ENCODE measurements around the gene ADAD2.

ADAD2 gene

GRCh38 chr16:84229471-84229870 is 38.5 kb downstream of the ADAD2 start (continued):
- no peak for TF ChIP-seq ZFP30 (CRISPR knock-in tag; IDR thresholded peaks at IDR 0.05)
- TF ChIP-seq CSRNP3 (CRISPR knock-in tag; IDR thresholded peaks at IDR 0.05) = no peak
- TF ChIP-seq ZC3H10 (CRISPR knock-in tag; IDR thresholded peaks at IDR 0.05) = no peak
- no peak for TF ChIP-seq SNAI2 (CRISPR knock-in tag; IDR thresholded peaks at IDR 0.05)

GRCh38 chr16:84232060-84232459 is 41.1 kb downstream of the ADAD2 start:
- no peak for ATAC-seq
- TF ChIP-seq ZC3H10 (CRISPR knock-in tag; IDR thresholded peaks at IDR 0.05) (no peak), POU6F1 (CRISPR knock-in tag; IDR thresholded peaks at IDR 0.05; ENCODE audit: borderline replicate concordance, low read depth) (no peak), ZFP30 (CRISPR knock-in tag; IDR thresholded peaks at IDR 0.05) (no peak), ISL1 (CRISPR knock-in tag; IDR thresholded peaks at IDR 0.05) (no peak), ESRRG (CRISPR knock-in tag; IDR thresholded peaks at IDR 0.05) (no peak), PPARA (CRISPR knock-in tag; IDR thresholded peaks at IDR 0.05; ENCODE audit: borderline replicate concordance) (no peak), TCF4 (CRISPR knock-in tag; IDR thresholded peaks at IDR 0.05; ENCODE audit: borderline replicate concordance) (no peak), CSDC2 (CRISPR knock-in tag; IDR thresholded peaks at IDR 0.05) (no peak), ZFP3 (CRISPR knock-in tag; IDR thresholded peaks at IDR 0.05) (no peak), GLIS3 (CRISPR knock-in tag; IDR thresholded peaks at IDR 0.05) (no peak), TOX (CRISPR knock-in tag; IDR thresholded peaks at IDR 0.05; ENCODE audit: borderline replicate concordance) (no peak), OSR1 (CRISPR knock-in tag; IDR thresholded peaks at IDR 0.05) (no peak), PATZ1 (CRISPR knock-in tag; IDR thresholded peaks at IDR 0.05; ENCODE audit: borderline replicate concordance) (no peak), CSRNP3 (CRISPR knock-in tag; IDR thresholded peaks at IDR 0.05) (no peak), RARB (CRISPR knock-in tag; IDR thresholded peaks at IDR 0.05) (no peak), ZNF8 (CRISPR knock-in tag; IDR thresholded peaks at IDR 0.05) (no peak), BACH2 (CRISPR knock-in tag; IDR thresholded peaks at IDR 0.05; ENCODE audit: borderline replicate concordance) (no peak), ARNTL (CRISPR knock-in tag; IDR thresholded peaks at IDR 0.05; ENCODE audit: borderline replicate concordance, low read depth) (no peak), ZNF565 (CRISPR knock-in tag; conservative IDR thresholded peaks at IDR 0.05; ENCODE audit: low read depth) (no peak)

- ATAC-seq = no peak
- no peak for TF ChIP-seq CSRNP3 (CRISPR knock-in tag; IDR thresholded peaks at IDR 0.05)
- TF ChIP-seq SNAI2 (CRISPR knock-in tag; IDR thresholded peaks at IDR 0.05) = no peak
- no peak for TF ChIP-seq POU6F1 (CRISPR knock-in tag; IDR thresholded peaks at IDR 0.05; ENCODE audit: borderline replicate concordance, low read depth)
- no peak for TF ChIP-seq CREB5 (CRISPR knock-in tag; IDR thresholded peaks at IDR 0.05; ENCODE audit: low read depth)
- TF ChIP-seq PATZ1 (CRISPR knock-in tag; IDR thresholded peaks at IDR 0.05; ENCODE audit: borderline replicate concordance) = no peak
- TF ChIP-seq GLIS3 (CRISPR knock-in tag; IDR thresholded peaks at IDR 0.05) = no peak
- no peak for TF ChIP-seq ZNF565 (CRISPR knock-in tag; conservative IDR thresholded peaks at IDR 0.05; ENCODE audit: low read depth)
- no peak for TF ChIP-seq ZNF70 (CRISPR knock-in tag; IDR thresholded peaks at IDR 0.05)
- no peak for TF ChIP-seq ZC3H10 (CRISPR knock-in tag; IDR thresholded peaks at IDR 0.05)
- no peak for TF ChIP-seq CSDC2 (CRISPR knock-in tag; IDR thresholded peaks at IDR 0.05)
- no peak for TF ChIP-seq ZFP30 (CRISPR knock-in tag; IDR thresholded peaks at IDR 0.05)
- TF ChIP-seq ARNTL (CRISPR knock-in tag; IDR thresholded peaks at IDR 0.05; ENCODE audit: borderline replicate concordance, low read depth) = no peak
- TF ChIP-seq ISL1 (CRISPR knock-in tag; IDR thresholded peaks at IDR 0.05) = no peak
- TF ChIP-seq PPARA (CRISPR knock-in tag; IDR thresholded peaks at IDR 0.05; ENCODE audit: borderline replicate concordance) = no peak
- no peak for TF ChIP-seq RARB (CRISPR knock-in tag; IDR thresholded peaks at IDR 0.05)
- no peak for TF ChIP-seq OSR1 (CRISPR knock-in tag; IDR thresholded peaks at IDR 0.05)
- no peak for TF ChIP-seq ZNF8 (CRISPR knock-in tag; IDR thresholded peaks at IDR 0.05)
- TF ChIP-seq ESRRG (CRISPR knock-in tag; IDR thresholded peaks at IDR 0.05) = no peak
- TF ChIP-seq ZFP3 (CRISPR knock-in tag; IDR thresholded peaks at IDR 0.05) = no peak
These were observed 42.0 kb downstream of the ADAD2 start for GRCh38 chr16:84232969-84233368.
